OCI-LY3 (cell line): ENCODE results near the gene SYT4.

Experiments
- H2AFZ ChIP-seq: fragments of 200-600, 300-600 bp; shearing (Covaris generic); 2 replicates; pipeline ENCODE4 v1.6.0; 2014; ENCODE audit warnings: antibody characterized with exemption, low read depth, low read length
- H3K27ac ChIP-seq: fragments of 200-600, 300-600 bp; sonication (generic); 2 replicates; pipeline ENCODE4 v1.5.1; 2014; ENCODE audit warnings: mild to moderate bottlenecking, low read length, moderate library complexity, mixed read lengths
- H3K27me3 ChIP-seq: fragments of 200-600, 300-600 bp; sonication (generic); 2 replicates; pipeline ENCODE4 v1.6.1; 2014; ENCODE audit warnings: low read depth, low read length, mixed read lengths
- H3K36me3 ChIP-seq: fragments of 200-600, 300-600 bp; sonication (generic); replicated peaks from 2 replicates; pipeline ENCODE3; 2014; ENCODE audit warnings: low read depth, low read length, mixed read lengths
- H3K4me1 ChIP-seq: fragments of 300-600, 200-600 bp; sonication (generic); 2 replicates; pipeline ENCODE4 v1.6.1; 2014; ENCODE audit warnings: low read length, mixed read lengths
- H3K4me2 ChIP-seq: fragments of 200-600, 300-600 bp; sonication (generic); 2 replicates; pipeline ENCODE4 v1.6.1; 2014; ENCODE audit warnings: low read length, mixed read lengths
- H3K4me3 ChIP-seq: fragments of 300-600, 200-600 bp; sonication (generic); 2 replicates; pipeline ENCODE4 v1.5.1; 2014; ENCODE audit warnings: antibody characterized with exemption, mild to moderate bottlenecking, low read length, moderate library complexity
- H3K79me2 ChIP-seq: fragments of 300-600, 200-600 bp; shearing (Covaris generic); 2 replicates; pipeline ENCODE4 v1.6.1; 2014; ENCODE audit warnings: mild to moderate bottlenecking, low read length, mixed read lengths
- H3K9ac ChIP-seq: fragments of 300-600, 200-600 bp; shearing (Covaris generic); 2 replicates; pipeline ENCODE4 v1.6.0; 2014; ENCODE audit warnings: mild to moderate bottlenecking, low read length, moderate library complexity
- H3K9me3 ChIP-seq: fragments of 200-600, 300-600 bp; shearing (Covaris generic); 2 replicates; pipeline ENCODE4 v1.6.1; 2014; ENCODE audit warnings: low read length, mixed read lengths; ENCODE audit not compliant: insufficient read depth
- H4K20me1 ChIP-seq: fragments of 200-600, 300-600 bp; sonication (generic); 2 replicates; pipeline ENCODE4 v1.6.1; 2016; ENCODE audit warnings: low read length, mixed read lengths; ENCODE audit not compliant: insufficient read depth
- EZH2phosphoT487 ChIP-seq: fragments of 200-600 bp; shearing (Covaris generic); IDR thresholded peaks from 2 replicates; pipeline ENCODE4 v1.6.1; 2018; ENCODE audit warnings: antibody characterized with exemption, mixed run types, low read depth
- TF ChIP-seq, protein P1 (sequence below): fragments of 200-600, 300-600 bp; sonication (generic); IDR thresholded peaks from 2 replicates; pipeline ENCODE4 v1.5.1; 2014; ENCODE audit warnings: antibody characterized with exemption, low read length, low read depth

SYT4 gene

GRCh38 chr18:43277164-43277600 lies at the start of gene SYT4:
Gene SYT4, minus strand, starts transcription at chr18:43277490. Its CDS starts 209 bp downstream, at chr18:43277281.
- no peaks in the 10 kb centered on the region for H3K36me3 ChIP-seq
- no peak within 1 kb of the TSS for H3K4me3 ChIP-seq
- H3K4me1 ChIP-seq = peaks cover 7% of the 10 kb centered on the region
- H3K27me3 ChIP-seq = no peaks in the 10 kb centered on the region
- no peaks in the 10 kb centered on the region for H3K79me2 ChIP-seq
- no peak within 1 kb of the TSS for H3K4me2 ChIP-seq
- no peaks in the 10 kb centered on the region for H3K9me3 ChIP-seq
- H2AFZ ChIP-seq = no peak within 1 kb of the TSS
- no peak within 1 kb of the TSS for H3K9ac ChIP-seq
- TF ChIP-seq, protein P1, sequence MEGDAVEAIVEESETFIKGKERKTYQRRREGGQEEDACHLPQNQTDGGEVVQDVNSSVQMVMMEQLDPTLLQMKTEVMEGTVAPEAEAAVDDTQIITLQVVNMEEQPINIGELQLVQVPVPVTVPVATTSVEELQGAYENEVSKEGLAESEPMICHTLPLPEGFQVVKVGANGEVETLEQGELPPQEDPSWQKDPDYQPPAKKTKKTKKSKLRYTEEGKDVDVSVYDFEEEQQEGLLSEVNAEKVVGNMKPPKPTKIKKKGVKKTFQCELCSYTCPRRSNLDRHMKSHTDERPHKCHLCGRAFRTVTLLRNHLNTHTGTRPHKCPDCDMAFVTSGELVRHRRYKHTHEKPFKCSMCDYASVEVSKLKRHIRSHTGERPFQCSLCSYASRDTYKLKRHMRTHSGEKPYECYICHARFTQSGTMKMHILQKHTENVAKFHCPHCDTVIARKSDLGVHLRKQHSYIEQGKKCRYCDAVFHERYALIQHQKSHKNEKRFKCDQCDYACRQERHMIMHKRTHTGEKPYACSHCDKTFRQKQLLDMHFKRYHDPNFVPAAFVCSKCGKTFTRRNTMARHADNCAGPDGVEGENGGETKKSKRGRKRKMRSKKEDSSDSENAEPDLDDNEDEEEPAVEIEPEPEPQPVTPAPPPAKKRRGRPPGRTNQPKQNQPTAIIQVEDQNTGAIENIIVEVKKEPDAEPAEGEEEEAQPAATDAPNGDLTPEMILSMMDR = no peak
- no peak for TF ChIP-seq EZH2phosphoT487
- H3K27ac ChIP-seq = no peak within 1 kb of the TSS
- no peaks in the 10 kb centered on the region for H4K20me1 ChIP-seq

- Histone ChIP-seq H3K4me3 (no peak overlapping the region), H3K4me1 (no peaks in the 10 kb centered on the region), H2AFZ (no peak overlapping the region), H3K36me3 (no peaks in the 10 kb centered on the region), H3K27me3 (no peaks in the 10 kb centered on the region), H4K20me1 (no peaks in the 10 kb centered on the region), H3K79me2 (no peaks in the 10 kb centered on the region), H3K27ac (no peak overlapping the region), H3K9me3 (no peaks in the 10 kb centered on the region), H3K9ac (no peak overlapping the region), H3K4me2 (no peak overlapping the region)
- TF ChIP-seq, protein P1 = no peak
- no peak for TF ChIP-seq EZH2phosphoT487
Observed at GRCh38 chr18:43322132-43322531, 44.8 kb upstream of the SYT4 start.

- H2AFZ ChIP-seq = no peak overlapping the region
- no peaks in the 10 kb centered on the region for H3K4me1 ChIP-seq
- H3K4me2 ChIP-seq = no peak overlapping the region
- H3K79me2 ChIP-seq = no peaks in the 10 kb centered on the region
- no peaks in the 10 kb centered on the region for H3K9me3 ChIP-seq
- no peak overlapping the region for H3K9ac ChIP-seq
- no peaks in the 10 kb centered on the region for H4K20me1 ChIP-seq
- TF ChIP-seq, protein P1 = no peak
- no peak for TF ChIP-seq EZH2phosphoT487
- no peak overlapping the region for H3K27ac ChIP-seq
- H3K27me3 ChIP-seq = no peaks in the 10 kb centered on the region
- H3K36me3 ChIP-seq = no peaks in the 10 kb centered on the region
- H3K4me3 ChIP-seq = no peak overlapping the region
Observed at GRCh38 chr18:43314941-43315340, 37.7 kb upstream of the SYT4 start.

- TF ChIP-seq, protein P1 = no peak
- TF ChIP-seq EZH2phosphoT487 = no peak
- Histone ChIP-seq H4K20me1 (no peaks in the 10 kb centered on the region), H3K36me3 (no peaks in the 10 kb centered on the region), H3K27ac (no peak overlapping the region), H3K27me3 (no peaks in the 10 kb centered on the region), H3K4me1 (no peaks in the 10 kb centered on the region), H3K9ac (no peak overlapping the region), H2AFZ (no peak overlapping the region), H3K4me3 (no peak overlapping the region), H3K9me3 (no peaks in the 10 kb centered on the region), H3K79me2 (no peaks in the 10 kb centered on the region), H3K4me2 (no peak overlapping the region)
Observed at GRCh38 chr18:43312891-43313290, 35.6 kb upstream of the SYT4 start.
